Activated naive CD8-positive, alpha-beta T cell treated with anti-CD3 and anti-CD28 coated beads, Interleukin-2, amount 50 U/mL, for 24 hours (primary cell): Measurements from ENCODE around the gene GLRA1.

ENCODE experiments used
- ATAC-seq: fragments of 150-1000 bp; cut with Tn5 transposase; one replicate; pipeline ENCODE4 v1.10.0; 2021
- DNase-seq: peaks from one replicate; pipeline ENCODE4 v3.0.0; 2021
- H3K27ac Mint-ChIP-seq: one replicate; pipeline ENCODE4 v1.8.0; 2021; ENCODE audit warnings: mild to moderate bottlenecking, mixed read lengths
- H3K27me3 Mint-ChIP-seq: one replicate; pipeline ENCODE4 v1.8.0; 2021; ENCODE audit warnings: mixed read lengths
- H3K36me3 Mint-ChIP-seq: one replicate; pipeline ENCODE4 v1.8.0; 2021; ENCODE audit warnings: low read depth, mixed read lengths
- H3K4me1 Mint-ChIP-seq: one replicate; pipeline ENCODE4 v1.8.0; 2021; ENCODE audit warnings: mixed read lengths
- H3K4me3 Mint-ChIP-seq: one replicate; pipeline ENCODE4 v1.8.0; 2021; ENCODE audit warnings: mild to moderate bottlenecking, moderate library complexity, mixed read lengths
- H3K9me3 Mint-ChIP-seq: one replicate; pipeline ENCODE4 v1.8.0; 2021; ENCODE audit warnings: mixed read lengths

The GLRA1 gene

GRCh38 chr5:151924564-151925301, at the start of gene GLRA1:
Gene GLRA1, minus strand, starts transcription at chr5:151924851. Its CDS starts 302 bp downstream, at chr5:151924549.
- no peak within 1 kb of the TSS for H3K27ac Mint-ChIP-seq
- H3K4me3 Mint-ChIP-seq = no peak within 1 kb of the TSS
- DNase-seq (peak; percentile 63), ATAC-seq (no peak)
- no peaks in the 10 kb centered on the region for H3K4me1 Mint-ChIP-seq
- H3K36me3 Mint-ChIP-seq = no peaks in the 10 kb centered on the region
- H3K9me3 Mint-ChIP-seq = peaks cover 5% of the 10 kb centered on the region
- peaks cover 25% of the 10 kb centered on the region for H3K27me3 Mint-ChIP-seq

GRCh38 chr5:151970885-151971284, 46.2 kb upstream of the GLRA1 start:
- ATAC-seq (no peak), DNase-seq (no peak)
- H3K4me3 Mint-ChIP-seq = no peak overlapping the region
- H3K9me3 Mint-ChIP-seq = no peaks in the 10 kb centered on the region
- no peaks in the 10 kb centered on the region for H3K4me1 Mint-ChIP-seq
- no peak overlapping the region for H3K27ac Mint-ChIP-seq
- H3K36me3 Mint-ChIP-seq = no peaks in the 10 kb centered on the region
- H3K27me3 Mint-ChIP-seq = no peaks in the 10 kb centered on the region

GRCh38 chr5:151967865-151968264, 43.2 kb upstream of the GLRA1 start:
- no peaks in the 10 kb centered on the region for H3K4me1 Mint-ChIP-seq
- no peak overlapping the region for H3K27ac Mint-ChIP-seq
- no peaks in the 10 kb centered on the region for H3K9me3 Mint-ChIP-seq
- no peak overlapping the region for H3K4me3 Mint-ChIP-seq
- no peaks in the 10 kb centered on the region for H3K27me3 Mint-ChIP-seq
- DNase-seq = no peak
- ATAC-seq = no peak
- no peaks in the 10 kb centered on the region for H3K36me3 Mint-ChIP-seq

GRCh38 chr5:151966046-151966445, 41.4 kb upstream of the GLRA1 start:
- Mint-ChIP-seq H3K9me3 (no peaks in the 10 kb centered on the region), H3K36me3 (no peaks in the 10 kb centered on the region), H3K27ac (no peak overlapping the region), H3K27me3 (no peaks in the 10 kb centered on the region), H3K4me3 (no peak overlapping the region), H3K4me1 (no peaks in the 10 kb centered on the region)
- DNase-seq (no peak), ATAC-seq (no peak)

- no peaks in the 10 kb centered on the region for H3K4me1 Mint-ChIP-seq
- H3K4me3 Mint-ChIP-seq = no peak overlapping the region
- no peak overlapping the region for H3K27ac Mint-ChIP-seq
- H3K9me3 Mint-ChIP-seq = no peaks in the 10 kb centered on the region
- DNase-seq = no peak
- no peak for ATAC-seq
- no peaks in the 10 kb centered on the region for H3K27me3 Mint-ChIP-seq
- no peaks in the 10 kb centered on the region for H3K36me3 Mint-ChIP-seq
These were observed 39.8 kb upstream of the GLRA1 start for GRCh38 chr5:151964471-151964870.

GRCh38 chr5:151961557-151961956, 36.9 kb upstream of the GLRA1 start:
- H3K4me3 Mint-ChIP-seq = no peak overlapping the region
- H3K27ac Mint-ChIP-seq = no peak overlapping the region
- H3K27me3 Mint-ChIP-seq = no peaks in the 10 kb centered on the region
- H3K9me3 Mint-ChIP-seq = no peaks in the 10 kb centered on the region
- DNase-seq = no peak
- H3K4me1 Mint-ChIP-seq = peaks cover 13% of the 10 kb centered on the region
- no peak for ATAC-seq
- H3K36me3 Mint-ChIP-seq = no peaks in the 10 kb centered on the region

GRCh38 chr5:151958111-151958510, 33.5 kb upstream of the GLRA1 start:
- Mint-ChIP-seq H3K27ac (no peak overlapping the region), H3K36me3 (no peaks in the 10 kb centered on the region), H3K27me3 (no peaks in the 10 kb centered on the region), H3K9me3 (no peaks in the 10 kb centered on the region), H3K4me1 (peaks cover 25% of the 10 kb centered on the region), H3K4me3 (no peak overlapping the region)
- ATAC-seq (no peak), DNase-seq (no peak)

- Mint-ChIP-seq H3K36me3 (no peaks in the 10 kb centered on the region), H3K27ac (no peak overlapping the region), H3K9me3 (no peaks in the 10 kb centered on the region), H3K27me3 (no peaks in the 10 kb centered on the region), H3K4me3 (no peak overlapping the region), H3K4me1 (peaks cover 28% of the 10 kb centered on the region)
- DNase-seq = no peak
- no peak for ATAC-seq
These were observed 32.1 kb upstream of the GLRA1 start for GRCh38 chr5:151956725-151957124.

GRCh38 chr5:151954255-151954654, 29.6 kb upstream of the GLRA1 start:
- ATAC-seq (no peak), DNase-seq (no peak)
- Mint-ChIP-seq H3K27me3 (no peaks in the 10 kb centered on the region), H3K4me1 (peaks cover 28% of the 10 kb centered on the region), H3K27ac (no peak overlapping the region), H3K9me3 (no peaks in the 10 kb centered on the region), H3K36me3 (no peaks in the 10 kb centered on the region), H3K4me3 (no peak overlapping the region)

GRCh38 chr5:151953833-151954232, 29.2 kb upstream of the GLRA1 start:
- ATAC-seq (no peak), DNase-seq (no peak)
- Mint-ChIP-seq H3K9me3 (no peaks in the 10 kb centered on the region), H3K27me3 (no peaks in the 10 kb centered on the region), H3K27ac (no peak overlapping the region), H3K4me3 (no peak overlapping the region), H3K4me1 (peaks cover 28% of the 10 kb centered on the region), H3K36me3 (no peaks in the 10 kb centered on the region)

- Mint-ChIP-seq H3K4me3 (no peak overlapping the region), H3K9me3 (no peaks in the 10 kb centered on the region), H3K4me1 (peaks cover 20% of the 10 kb centered on the region), H3K27me3 (no peaks in the 10 kb centered on the region), H3K36me3 (no peaks in the 10 kb centered on the region), H3K27ac (no peak overlapping the region)
- no peak for ATAC-seq
- no peak for DNase-seq
These were observed 27.6 kb upstream of the GLRA1 start for GRCh38 chr5:151952238-151952637.

GRCh38 chr5:151950706-151951105, 26.1 kb upstream of the GLRA1 start:
- ATAC-seq (no peak), DNase-seq (no peak)
- peaks cover 7% of the 10 kb centered on the region for H3K4me1 Mint-ChIP-seq
- H3K27ac Mint-ChIP-seq = no peak overlapping the region
- H3K4me3 Mint-ChIP-seq = no peak overlapping the region
- H3K27me3 Mint-ChIP-seq = no peaks in the 10 kb centered on the region
- no peaks in the 10 kb centered on the region for H3K36me3 Mint-ChIP-seq
- no peaks in the 10 kb centered on the region for H3K9me3 Mint-ChIP-seq

GRCh38 chr5:151949701-151950308, 25.2 kb upstream of the GLRA1 start:
- H3K27ac Mint-ChIP-seq = no peak overlapping the region
- H3K4me1 Mint-ChIP-seq = peaks cover 3% of the 10 kb centered on the region
- H3K27me3 Mint-ChIP-seq = no peaks in the 10 kb centered on the region
- H3K9me3 Mint-ChIP-seq = no peaks in the 10 kb centered on the region
- no peak for ATAC-seq
- DNase-seq = no peak
- no peak overlapping the region for H3K4me3 Mint-ChIP-seq
- no peaks in the 10 kb centered on the region for H3K36me3 Mint-ChIP-seq

GRCh38 chr5:151949113-151949512, 24.5 kb upstream of the GLRA1 start:
- no peaks in the 10 kb centered on the region for H3K36me3 Mint-ChIP-seq
- H3K4me3 Mint-ChIP-seq = no peak overlapping the region
- peaks cover 3% of the 10 kb centered on the region for H3K4me1 Mint-ChIP-seq
- no peak overlapping the region for H3K27ac Mint-ChIP-seq
- no peaks in the 10 kb centered on the region for H3K9me3 Mint-ChIP-seq
- ATAC-seq (no peak), DNase-seq (no peak)
- H3K27me3 Mint-ChIP-seq = no peaks in the 10 kb centered on the region

- DNase-seq (no peak), ATAC-seq (peak; percentile 33)
- no peaks in the 10 kb centered on the region for H3K27me3 Mint-ChIP-seq
- no peak overlapping the region for H3K4me3 Mint-ChIP-seq
- H3K9me3 Mint-ChIP-seq = no peaks in the 10 kb centered on the region
- H3K36me3 Mint-ChIP-seq = no peaks in the 10 kb centered on the region
- peaks cover 3% of the 10 kb centered on the region for H3K4me1 Mint-ChIP-seq
- H3K27ac Mint-ChIP-seq = no peak overlapping the region
These were observed 23.4 kb upstream of the GLRA1 start for GRCh38 chr5:151947931-151948608.
